IMR-90 (cell line): ENCODE measurements around the gene HUS1B. TPM values are rescaled to one million over a fixed set of nuclear protein-coding genes. Genes with fewer than 3 reads are reported as not detected.

Experiments
- ATAC-seq: fragments of 200-7000 bp; cut with Tn5 transposase; 2 replicates; pipeline ENCODE4 v1.9.1; 2020; ENCODE audit warnings: low read depth, mild to moderate bottlenecking, moderate library complexity
- BruUV-seq: library from RNA; stranded (reverse); fragments of 400-500 nt; replicated peaks from 2 replicates; lab custom pipeline; 2021; lab: Mats Ljungman, UMichigan
- CTCF ChIA-PET: fragments of 300-600 bp; formaldehyde crosslinking; extraction: SDS; loops from one replicate; lab custom pipeline; 2021; ENCODE audit warnings: antibody characterized with exemption; lab: Yijun Ruan, JAX
- POLR2A ChIA-PET: fragments of 300-600 bp; sonication (Branson Sonifier 250); formaldehyde crosslinking; loops from one replicate; lab custom pipeline; 2022; ENCODE audit warnings: antibody characterized with exemption; ENCODE audit not compliant: unreplicated experiment; lab: Charles Lee
- DNase-seq: peaks from one replicate; pipeline ENCODE4 v3.0.0; 2013
- H2AFZ ChIP-seq: replicated peaks from 2 replicates; pipeline ENCODE3; 2013; ENCODE audit warnings: low read length, mild to moderate bottlenecking; ENCODE audit not compliant: poor library complexity
- H2AK5ac ChIP-seq: 2 replicates; pipeline ENCODE4 v1.6.1; 2013; ENCODE audit warnings: low read depth, low read length, inconsistent platforms
- H2AK9ac ChIP-seq: replicated peaks from 2 replicates; pipeline ENCODE3; 2013; ENCODE audit warnings: mild to moderate bottlenecking, low read depth, low read length, moderate library complexity; ENCODE audit not compliant: poor library complexity
- H2BK120ac ChIP-seq: 2 replicates; pipeline ENCODE4 v1.6.1; 2013; ENCODE audit warnings: low read depth, low read length, inconsistent platforms
- H2BK15ac ChIP-seq: 3 replicates; pipeline ENCODE4 v1.6.1; 2013; ENCODE audit warnings: low read depth, low read length, inconsistent platforms
- H2BK20ac ChIP-seq: 2 replicates; pipeline ENCODE4 v1.6.1; 2013; ENCODE audit warnings: low read depth, mild to moderate bottlenecking, inconsistent platforms, low read length, moderate library complexity
- H2BK5ac ChIP-seq: 2 replicates; pipeline ENCODE4 v1.6.1; 2013; ENCODE audit warnings: mild to moderate bottlenecking, low read depth, low read length, inconsistent platforms; ENCODE audit not compliant: poor library complexity, severe bottlenecking
- H3K14ac ChIP-seq: replicated peaks from 2 replicates; pipeline ENCODE4 v1.6.1; 2013; ENCODE audit warnings: low read depth, low read length, inconsistent platforms
- H3K18ac ChIP-seq: 2 replicates; pipeline ENCODE4 v1.6.1; 2013; ENCODE audit warnings: low read depth, low read length, control low read depth
- H3K23ac ChIP-seq: 2 replicates; pipeline ENCODE4 v1.6.1; 2013; ENCODE audit warnings: low read depth, low read length, inconsistent platforms
- H3K27ac ChIP-seq: 2 replicates; pipeline ENCODE4 v1.5.1; 2013; ENCODE audit warnings: mild to moderate bottlenecking, control low read depth, low read length; ENCODE audit not compliant: insufficient read depth
- H3K27me3 ChIP-seq: 2 replicates; pipeline ENCODE4 v1.6.1; 2013; ENCODE audit warnings: low read length; ENCODE audit not compliant: control insufficient read depth, insufficient read depth
- H3K36me3 ChIP-seq: 2 replicates; pipeline ENCODE4 v1.6.1; 2013; ENCODE audit warnings: low read length, mixed read lengths; ENCODE audit not compliant: control insufficient read depth, insufficient read depth
- H3K4ac ChIP-seq: 2 replicates; pipeline ENCODE4 v1.6.1; 2013; ENCODE audit warnings: low read depth, low read length, inconsistent platforms
- H3K4me1 ChIP-seq: 2 replicates; pipeline ENCODE4 v1.6.1; 2013; ENCODE audit warnings: low read length, mixed read lengths; ENCODE audit not compliant: control insufficient read depth, insufficient read depth
- H3K4me2 ChIP-seq: 2 replicates; pipeline ENCODE4 v1.6.1; 2013; ENCODE audit warnings: low read depth, mild to moderate bottlenecking, control low read depth, low read length, moderate library complexity
- H3K4me3 ChIP-seq: 2 replicates; pipeline ENCODE4 v1.5.1; 2013; ENCODE audit warnings: low read depth, mild to moderate bottlenecking, control low read depth, low read length, moderate library complexity; ENCODE audit not compliant: insufficient read depth
- H3K56ac ChIP-seq: 2 replicates; pipeline ENCODE4 v1.6.1; 2013; ENCODE audit warnings: low read length, inconsistent platforms; ENCODE audit not compliant: insufficient read depth; ENCODE audit errors: extremely low read depth
- H3K79me1 ChIP-seq, 2 experiments: 2 replicates each; pipeline ENCODE4 v1.6.1; 2013; ENCODE audit warnings: low read length in 2 of 2, inconsistent platforms in 1 of 2, low read depth in 1 of 2
- H3K9ac ChIP-seq: 2 replicates; pipeline ENCODE4 v1.6.1; 2013; ENCODE audit warnings: low read depth, low read length, control low read depth
- H3K9me1 ChIP-seq: 2 replicates; pipeline ENCODE4 v1.6.1; 2013; ENCODE audit warnings: low read length, inconsistent platforms; ENCODE audit not compliant: insufficient read depth
- H3K9me3 ChIP-seq: 2 replicates; pipeline ENCODE4 v1.6.1; 2013; ENCODE audit warnings: low read length; ENCODE audit not compliant: control insufficient read depth, insufficient read depth
- H4K20me1 ChIP-seq: 2 replicates; pipeline ENCODE4 v1.6.1; 2013; ENCODE audit warnings: low read length, inconsistent platforms; ENCODE audit not compliant: insufficient read depth
- H4K5ac ChIP-seq: 2 replicates; pipeline ENCODE4 v1.6.1; 2013; ENCODE audit warnings: mild to moderate bottlenecking, low read depth, low read length, control low read depth
- H4K8ac ChIP-seq, 2 experiments: 2 replicates each; pipeline ENCODE4 v1.6.1; 2013; ENCODE audit warnings: low read depth in 2 of 2, low read length in 2 of 2, control low read depth in 1 of 2, inconsistent platforms in 1 of 2
- H4K91ac ChIP-seq: 2 replicates; pipeline ENCODE4 v1.6.1; 2013; ENCODE audit warnings: low read depth, low read length, inconsistent platforms; ENCODE audit not compliant: insufficient read depth
- BHLHE40 ChIP-seq: fragments of 150-350 bp; IDR thresholded peaks from 2 replicates; pipeline ENCODE4 v1.6.1; 2016; ENCODE audit warnings: mild to moderate bottlenecking, low read depth, low read length
- CEBPB ChIP-seq: IDR thresholded peaks from 2 replicates; pipeline ENCODE4 v1.6.1; 2012; ENCODE audit warnings: low read depth, low read length, improper control_type of control experiment
- CHD1 ChIP-seq: IDR thresholded peaks from 2 replicates; pipeline ENCODE4 v1.6.1; 2012; ENCODE audit warnings: low read depth, low read length, improper control_type of control experiment
- ELK1 ChIP-seq: fragments of 150-350 bp; IDR thresholded peaks from 2 replicates; pipeline ENCODE4 v1.6.1; 2016; ENCODE audit warnings: low read depth, mild to moderate bottlenecking, low read length, moderate library complexity, borderline replicate concordance
- FOS ChIP-seq: fragments of 150-350 bp; IDR thresholded peaks from 2 replicates; pipeline ENCODE4 v1.6.1; 2016; ENCODE audit warnings: low read depth, low read length
- MAFK ChIP-seq: IDR thresholded peaks from 2 replicates; pipeline ENCODE4 v1.6.1; 2012; ENCODE audit warnings: low read depth, low read length, improper control_type of control experiment
- MAZ ChIP-seq: IDR thresholded peaks from 2 replicates; pipeline ENCODE4 v1.6.1; 2012; ENCODE audit warnings: low read depth, mild to moderate bottlenecking, low read length, improper control_type of control experiment, moderate library complexity, borderline replicate concordance
- MXI1 ChIP-seq: IDR thresholded peaks from 2 replicates; pipeline ENCODE4 v1.6.1; 2012; ENCODE audit warnings: low read depth, mild to moderate bottlenecking, low read length, moderate library complexity, borderline replicate concordance
- NFE2L2 ChIP-seq: fragments of 150-350 bp; IDR thresholded peaks from 2 replicates; pipeline ENCODE4 v1.6.1; 2016; ENCODE audit warnings: low read depth, mild to moderate bottlenecking, low read length
- POLR2A ChIP-seq: IDR thresholded peaks from 2 replicates; pipeline ENCODE4 v1.6.1; 2012; ENCODE audit warnings: mild to moderate bottlenecking, low read depth, low read length
- RAD21 ChIP-seq: IDR thresholded peaks from 2 replicates; pipeline ENCODE4 v1.6.1; 2012; ENCODE audit warnings: low read length, improper control_type of control experiment
- RCOR1 ChIP-seq: IDR thresholded peaks from 2 replicates; pipeline ENCODE4 v1.6.1; 2012; ENCODE audit warnings: mild to moderate bottlenecking, low read length, improper control_type of control experiment; ENCODE audit not compliant: insufficient replicate concordance
- RFX5 ChIP-seq: IDR thresholded peaks from 2 replicates; pipeline ENCODE4 v1.8.0; 2012; ENCODE audit warnings: low read depth, mild to moderate bottlenecking, low read length, moderate library complexity
- SMC3 ChIP-seq: fragments of 150-350 bp; IDR thresholded peaks from 2 replicates; pipeline ENCODE4 v1.6.1; 2016; ENCODE audit warnings: low read depth, mild to moderate bottlenecking, antibody characterized with exemption, low read length, moderate library complexity
- WGBS, 2 experiments: methylation state at CpG; one replicate each; pipeline versions ENCODE4 v1.1.5 to v1.1.7; 2013; ENCODE audit warnings: missing lambda C conversion rate in 2 of 2; ENCODE audit not compliant: insufficient read length in 1 of 2; ENCODE audit errors: extremely low coverage in 2 of 2; 5-methylcytosine and 5-hydroxymethylcytosine counted together
- dilution Hi-C: fragments of 300-500 bp; cut with HindIII; formaldehyde crosslinking; loops from one replicate; pipeline ENCODE4 v1.14.3; 2018; ENCODE audit warnings: low sequenced_read_pairs; ENCODE audit not compliant: unreplicated experiment
- in situ Hi-C: fragments of 300-500 bp; cut with MboI; formaldehyde crosslinking; loops from 3 replicates; pipeline ENCODE4 v1.14.3; 2019; ENCODE audit warnings: low sequenced_read_pairs, inconsistent platforms, mixed read lengths
- intact Hi-C: fragments of 100-400 bp; cut with micrococcal nuclease; formaldehyde crosslinking; loops from 2 replicates; pipeline ENCODE4 v1.10.0; 2022
- polyA plus RNA-seq, 3 experiments: library from polyadenylated mRNA; depleted of rRNA; stranded (reverse); fragments of >200 nt; gene quantifications; 2 replicates each; pipeline ENCODE4 v1.2.3, GENCODE V29; 2012; ENCODE audit warnings: low replicate concordance in 1 of 3
- total RNA-seq: library from RNA; depleted of rRNA; stranded (reverse); fragments of >200 nt; gene quantifications from 2 replicates; pipeline ENCODE4 v1.2.3, GENCODE V29; 2012
- TF ChIP-seq, protein P1 (sequence below): fragments of 150-350 bp; IDR thresholded peaks from 2 replicates; pipeline ENCODE4 v1.6.1; 2017; ENCODE audit warnings: mild to moderate bottlenecking, antibody characterized with exemption, low read length, low read depth
- TF ChIP-seq, protein P2 (sequence below): conservative IDR thresholded peaks from 2 replicates; pipeline ENCODE4 v1.5.1; 2012; ENCODE audit warnings: mild to moderate bottlenecking, low read depth, low read length, improper control_type of control experiment

Gene HUS1B
- total and polyA plus RNA-seq, 2 of the 4 experiments (the other 2 are of a cell fraction): 0.36 to 0.39 TPM

- no peaks in the 10 kb centered on the region for H3K27me3 ChIP-seq
- H3K4me3 ChIP-seq: no peak overlapping the region
- no peak overlapping the region for H3K56ac ChIP-seq
- H3K23ac ChIP-seq: no peak overlapping the region
- ATAC-seq (no peak), DNase-seq (no peak)
- dilution Hi-C loops (no loop called here), in situ Hi-C loops (no loop called here), intact Hi-C loops (no loop called here)
- no peaks in the 10 kb centered on the region for H3K9me3 ChIP-seq
- no peak overlapping the region for H2BK20ac ChIP-seq
- no peak overlapping the region for H4K8ac ChIP-seq
- no peak overlapping the region for H2AFZ ChIP-seq
- no peak overlapping the region for H4K91ac ChIP-seq
- no peak overlapping the region for H3K14ac ChIP-seq
- no peaks in the 10 kb centered on the region for H4K20me1 ChIP-seq
- ChIA-PET CTCF (no interaction called here), POLR2A (no interaction called here)
- WGBS, 2 experiments: 100% methylated on average over 1 of the region's 11 CpGs; no CpG with 5 or more reads in 1 of the 2 experiments
- H4K5ac ChIP-seq: no peak overlapping the region
- no peak overlapping the region for H3K4me2 ChIP-seq
- H3K36me3 ChIP-seq: peaks cover 12% of the 10 kb centered on the region
- no peak overlapping the region for H2AK9ac ChIP-seq
- no TSS peak for BruUV-seq
- no peak overlapping the region for H3K4ac ChIP-seq
- no peak for TF ChIP-seq RCOR1
- TF ChIP-seq ELK1: no peak
- TF ChIP-seq BHLHE40: no peak
- TF ChIP-seq, protein P1, sequence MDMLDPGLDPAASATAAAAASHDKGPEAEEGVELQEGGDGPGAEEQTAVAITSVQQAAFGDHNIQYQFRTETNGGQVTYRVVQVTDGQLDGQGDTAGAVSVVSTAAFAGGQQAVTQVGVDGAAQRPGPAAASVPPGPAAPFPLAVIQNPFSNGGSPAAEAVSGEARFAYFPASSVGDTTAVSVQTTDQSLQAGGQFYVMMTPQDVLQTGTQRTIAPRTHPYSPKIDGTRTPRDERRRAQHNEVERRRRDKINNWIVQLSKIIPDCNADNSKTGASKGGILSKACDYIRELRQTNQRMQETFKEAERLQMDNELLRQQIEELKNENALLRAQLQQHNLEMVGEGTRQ: no peak
- no peak for TF ChIP-seq CHD1
- no peak for TF ChIP-seq POLR2A
- TF ChIP-seq MAZ: no peak
- TF ChIP-seq RFX5: no peak
- TF ChIP-seq, protein P2, sequence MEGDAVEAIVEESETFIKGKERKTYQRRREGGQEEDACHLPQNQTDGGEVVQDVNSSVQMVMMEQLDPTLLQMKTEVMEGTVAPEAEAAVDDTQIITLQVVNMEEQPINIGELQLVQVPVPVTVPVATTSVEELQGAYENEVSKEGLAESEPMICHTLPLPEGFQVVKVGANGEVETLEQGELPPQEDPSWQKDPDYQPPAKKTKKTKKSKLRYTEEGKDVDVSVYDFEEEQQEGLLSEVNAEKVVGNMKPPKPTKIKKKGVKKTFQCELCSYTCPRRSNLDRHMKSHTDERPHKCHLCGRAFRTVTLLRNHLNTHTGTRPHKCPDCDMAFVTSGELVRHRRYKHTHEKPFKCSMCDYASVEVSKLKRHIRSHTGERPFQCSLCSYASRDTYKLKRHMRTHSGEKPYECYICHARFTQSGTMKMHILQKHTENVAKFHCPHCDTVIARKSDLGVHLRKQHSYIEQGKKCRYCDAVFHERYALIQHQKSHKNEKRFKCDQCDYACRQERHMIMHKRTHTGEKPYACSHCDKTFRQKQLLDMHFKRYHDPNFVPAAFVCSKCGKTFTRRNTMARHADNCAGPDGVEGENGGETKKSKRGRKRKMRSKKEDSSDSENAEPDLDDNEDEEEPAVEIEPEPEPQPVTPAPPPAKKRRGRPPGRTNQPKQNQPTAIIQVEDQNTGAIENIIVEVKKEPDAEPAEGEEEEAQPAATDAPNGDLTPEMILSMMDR: no peak
- no peak for TF ChIP-seq FOS
- TF ChIP-seq RAD21: no peak
- TF ChIP-seq CEBPB: no peak
- no peak for TF ChIP-seq NFE2L2
- no peak for TF ChIP-seq MAFK
- TF ChIP-seq SMC3: no peak
- no peak for TF ChIP-seq MXI1
- H2BK5ac ChIP-seq: no peak overlapping the region
- H2AK5ac ChIP-seq: no peak overlapping the region
- H3K9me1 ChIP-seq: peaks cover 18% of the 10 kb centered on the region
- no peak overlapping the region for H2BK15ac ChIP-seq
- peaks cover 17 to 32% of the 10 kb centered on the region in 2 experiments for H3K79me1 ChIP-seq
- H3K27ac ChIP-seq: no peak overlapping the region
- no peak overlapping the region for H3K18ac ChIP-seq
- H2BK120ac ChIP-seq: no peak overlapping the region
- no peak overlapping the region for H3K9ac ChIP-seq
- H3K4me1 ChIP-seq: no peaks in the 10 kb centered on the region
These were observed 39.3 kb downstream of the HUS1B start for GRCh38 chr6:617456-618100.
